Fibroblast of lung (primary cell): ENCODE measurements around the gene ATP2B1. TPM values are rescaled to one million over a fixed set of nuclear protein-coding genes. Genes with fewer than 3 reads are reported as not detected.

Experiments
- DNase-seq, 2 donors: peaks; one replicate each; pipeline versions ENCODE4 v3.0.0 to v3.0.0-alpha.2; 2010; ENCODE audit warnings: low read depth in 2 of 2
- H2AFZ ChIP-seq: 2 replicates; pipeline ENCODE4 v1.5.1; 2012; ENCODE audit warnings: low read length, control low read depth, inconsistent platforms
- H3K27ac ChIP-seq: 2 replicates; pipeline ENCODE4 v1.5.1; 2011; ENCODE audit warnings: low read length, control low read depth; ENCODE audit not compliant: insufficient read depth
- H3K27me3 ChIP-seq: 2 replicates; pipeline ENCODE4 v1.5.1; 2011; ENCODE audit warnings: mild to moderate bottlenecking, low read length; ENCODE audit not compliant: control insufficient read depth, insufficient read depth
- H3K36me3 ChIP-seq: 2 replicates; pipeline ENCODE4 v1.5.1; 2011; ENCODE audit warnings: low read length; ENCODE audit not compliant: control insufficient read depth, insufficient read depth
- H3K4me1 ChIP-seq: 2 replicates; pipeline ENCODE4 v1.5.1; 2011; ENCODE audit warnings: low read length; ENCODE audit not compliant: control insufficient read depth, insufficient read depth; ENCODE audit errors: extremely low read depth
- H3K4me2 ChIP-seq: 2 replicates; pipeline ENCODE4 v1.5.1; 2011; ENCODE audit warnings: low read length, control low read depth; ENCODE audit not compliant: insufficient read depth; ENCODE audit errors: extremely low read depth
- H3K4me3 ChIP-seq, 4 experiments: fragments of 200-600 bp in 1 of 4; sonication (generic) in 1 of 4; replicated peaks in 1 of 4; 2 replicates each; pipeline ENCODE4 v1.5.1; 2011 to 2016; ENCODE audit warnings: low read length in 4 of 4, low read depth in 3 of 4, mild to moderate bottlenecking in 3 of 4, control low read depth in 2 of 4, inconsistent platforms in 1 of 4, mixed read lengths in 1 of 4; ENCODE audit not compliant: insufficient read depth in 1 of 4; ENCODE audit errors: control extremely low read depth in 1 of 4
- H3K79me2 ChIP-seq: 2 replicates; pipeline ENCODE4 v1.5.1; 2012; ENCODE audit warnings: mild to moderate bottlenecking, low read length, inconsistent platforms; ENCODE audit not compliant: control insufficient read depth, insufficient read depth
- H3K9ac ChIP-seq: 2 replicates; pipeline ENCODE4 v1.5.1; 2011; ENCODE audit warnings: mild to moderate bottlenecking, low read length, control low read depth; ENCODE audit not compliant: insufficient read depth
- H3K9me3 ChIP-seq: 2 replicates; pipeline ENCODE4 v1.5.1; 2012; ENCODE audit warnings: low read depth, low read length; ENCODE audit not compliant: control insufficient read depth, insufficient read depth
- H4K20me1 ChIP-seq: 2 replicates; pipeline ENCODE4 v1.5.1; 2011; ENCODE audit warnings: low read length; ENCODE audit not compliant: control insufficient read depth, insufficient read depth; ENCODE audit errors: extremely low read depth
- EZH2 ChIP-seq: IDR thresholded peaks from 2 replicates; pipeline ENCODE4 v1.5.1; 2012; ENCODE audit warnings: low read length, control low read depth, mild to moderate bottlenecking; ENCODE audit errors: missing control alignments
- polyA plus RNA-seq, 2 donors: library from polyadenylated mRNA; depleted of rRNA in 1 of 2; stranded (reverse) in 1 of 2; unstranded in 1 of 2; fragments of >200 nt; gene quantifications; 2 replicates each; pipeline ENCODE4 v1.2.1, GENCODE V29; 2011 to 2012; ENCODE audit warnings: missing spikeins in 1 of 2
- total RNA-seq: library from RNA; depleted of rRNA; stranded (reverse); fragments of >200 nt; gene quantifications from 2 replicates; pipeline ENCODE4 v1.2.1, GENCODE V29; 2014
- TF ChIP-seq, protein P1 (sequence below), 2 donors: IDR thresholded peaks in 1 of 2; conservative IDR thresholded peaks in 1 of 2; 1 replicate in 1 of 2; 2 replicates in 1 of 2; pipeline ENCODE4 v1.5.1; 2011 to 2012; ENCODE audit warnings: low read length in 2 of 2, control low read depth in 1 of 2, inconsistent platforms in 1 of 2, low read depth in 1 of 2, mild to moderate bottlenecking in 1 of 2

The ATP2B1 gene
- total and polyA plus RNA-seq, 2 donors (not counting 1 experiment from before 2014, with no cell fraction given): 64.3 to 141 TPM

DNA sequence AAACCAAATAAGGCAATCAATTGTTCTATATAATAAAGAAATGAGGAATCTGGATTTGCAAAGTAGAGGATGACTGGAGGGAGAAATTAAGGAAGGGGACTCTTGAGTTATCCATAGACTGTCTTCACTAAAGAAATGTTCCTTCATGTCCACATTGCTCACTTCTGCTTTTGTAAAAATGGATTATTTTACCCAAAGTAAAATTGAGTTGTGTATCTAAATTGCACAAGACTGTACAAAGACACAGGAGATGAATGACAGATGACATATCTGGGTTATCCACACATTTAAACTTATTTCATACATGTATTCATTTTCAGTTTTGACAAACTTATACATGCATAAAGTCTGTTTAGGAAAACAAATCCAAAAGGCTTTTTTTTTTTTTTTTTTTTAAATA lies 11.3 kb downstream of the ATP2B1 start:
- no peaks in the 10 kb centered on the region for H4K20me1 ChIP-seq
- H3K27me3 ChIP-seq: no peaks in the 10 kb centered on the region
- no peaks in the 10 kb centered on the region for H3K36me3 ChIP-seq
- DNase-seq: no peak
- peaks cover 5% of the 10 kb centered on the region for H3K4me1 ChIP-seq
- H3K4me2 ChIP-seq: no peak overlapping the region
- peaks cover 98% of the 10 kb centered on the region for H3K79me2 ChIP-seq
- no peak overlapping the region for H3K27ac ChIP-seq
- no peak overlapping the region for H3K9ac ChIP-seq
- no peak overlapping the region for H3K4me3 ChIP-seq
- TF ChIP-seq EZH2: no peak
- TF ChIP-seq, protein P1, sequence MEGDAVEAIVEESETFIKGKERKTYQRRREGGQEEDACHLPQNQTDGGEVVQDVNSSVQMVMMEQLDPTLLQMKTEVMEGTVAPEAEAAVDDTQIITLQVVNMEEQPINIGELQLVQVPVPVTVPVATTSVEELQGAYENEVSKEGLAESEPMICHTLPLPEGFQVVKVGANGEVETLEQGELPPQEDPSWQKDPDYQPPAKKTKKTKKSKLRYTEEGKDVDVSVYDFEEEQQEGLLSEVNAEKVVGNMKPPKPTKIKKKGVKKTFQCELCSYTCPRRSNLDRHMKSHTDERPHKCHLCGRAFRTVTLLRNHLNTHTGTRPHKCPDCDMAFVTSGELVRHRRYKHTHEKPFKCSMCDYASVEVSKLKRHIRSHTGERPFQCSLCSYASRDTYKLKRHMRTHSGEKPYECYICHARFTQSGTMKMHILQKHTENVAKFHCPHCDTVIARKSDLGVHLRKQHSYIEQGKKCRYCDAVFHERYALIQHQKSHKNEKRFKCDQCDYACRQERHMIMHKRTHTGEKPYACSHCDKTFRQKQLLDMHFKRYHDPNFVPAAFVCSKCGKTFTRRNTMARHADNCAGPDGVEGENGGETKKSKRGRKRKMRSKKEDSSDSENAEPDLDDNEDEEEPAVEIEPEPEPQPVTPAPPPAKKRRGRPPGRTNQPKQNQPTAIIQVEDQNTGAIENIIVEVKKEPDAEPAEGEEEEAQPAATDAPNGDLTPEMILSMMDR (conservative IDR thresholded peaks at IDR 0.05 in 1 of 2, IDR thresholded peaks at IDR 0.05 in 1 of 2; ENCODE audit: low read depth in 1 of 2, low read length in 2 of 2): no peak
- no peaks in the 10 kb centered on the region for H3K9me3 ChIP-seq
- no peak overlapping the region for H2AFZ ChIP-seq

DNA sequence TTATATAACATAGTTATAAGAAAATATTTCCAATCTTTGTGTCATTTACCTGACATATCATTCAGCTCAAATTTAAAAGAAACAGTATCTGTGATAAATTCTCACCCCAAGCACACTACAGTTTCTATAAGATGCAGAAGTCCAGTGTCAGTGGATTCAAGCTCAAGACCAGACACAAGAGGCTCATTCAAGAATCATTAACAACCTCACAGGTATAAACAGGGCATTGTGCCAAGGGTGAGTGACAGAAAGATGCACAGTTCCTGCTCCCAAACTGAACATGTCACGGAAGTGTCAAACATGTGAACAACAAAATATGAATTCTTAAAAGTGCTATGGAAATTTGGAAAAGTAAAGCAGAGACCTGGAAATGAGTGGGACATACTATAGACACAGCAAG lies 12.8 kb downstream of the ATP2B1 start:
- Histone ChIP-seq H3K9ac (no peak overlapping the region), H2AFZ (no peak overlapping the region), H3K4me2 (no peak overlapping the region), H3K4me3 (no peak overlapping the region), H3K27me3 (no peaks in the 10 kb centered on the region), H3K9me3 (no peaks in the 10 kb centered on the region), H4K20me1 (no peaks in the 10 kb centered on the region), H3K79me2 (peaks cover 98% of the 10 kb centered on the region), H3K36me3 (no peaks in the 10 kb centered on the region), H3K4me1 (peaks cover 5% of the 10 kb centered on the region), H3K27ac (no peak overlapping the region)
- TF ChIP-seq EZH2: no peak
- TF ChIP-seq, protein P1 (conservative IDR thresholded peaks at IDR 0.05 in 1 of 2, IDR thresholded peaks at IDR 0.05 in 1 of 2; ENCODE audit: low read depth in 1 of 2, low read length in 2 of 2): no peak
- no peak for DNase-seq

- no peaks in the 10 kb centered on the region for H3K9me3 ChIP-seq
- no peaks in the 10 kb centered on the region for H3K36me3 ChIP-seq
- no peak overlapping the region for H3K27ac ChIP-seq
- peak; percentile 56 to 72 for DNase-seq
- H3K4me2 ChIP-seq: no peak overlapping the region
- H3K79me2 ChIP-seq: peaks cover 98% of the 10 kb centered on the region
- no peak for TF ChIP-seq EZH2
- TF ChIP-seq, protein P1 (conservative IDR thresholded peaks at IDR 0.05 in 1 of 2, IDR thresholded peaks at IDR 0.05 in 1 of 2; ENCODE audit: low read depth in 1 of 2, low read length in 2 of 2): no peak
- no peak overlapping the region for H3K4me3 ChIP-seq
- no peaks in the 10 kb centered on the region for H3K27me3 ChIP-seq
- H3K9ac ChIP-seq: no peak overlapping the region
- H2AFZ ChIP-seq: no peak overlapping the region
- H3K4me1 ChIP-seq: peaks cover 5% of the 10 kb centered on the region
- H4K20me1 ChIP-seq: no peaks in the 10 kb centered on the region
These were observed 13.5 kb downstream of the ATP2B1 start for GRCh38 chr12:89695100-89695499.
